ENCODE measurements around the gene CLEC2B.
"Not testable (repeated sequence)": the region's sequence is repeated elsewhere in the genome, so short reads cannot be mapped to it uniquely, and the experiment has no call there.

CLEC2B gene

DNA sequence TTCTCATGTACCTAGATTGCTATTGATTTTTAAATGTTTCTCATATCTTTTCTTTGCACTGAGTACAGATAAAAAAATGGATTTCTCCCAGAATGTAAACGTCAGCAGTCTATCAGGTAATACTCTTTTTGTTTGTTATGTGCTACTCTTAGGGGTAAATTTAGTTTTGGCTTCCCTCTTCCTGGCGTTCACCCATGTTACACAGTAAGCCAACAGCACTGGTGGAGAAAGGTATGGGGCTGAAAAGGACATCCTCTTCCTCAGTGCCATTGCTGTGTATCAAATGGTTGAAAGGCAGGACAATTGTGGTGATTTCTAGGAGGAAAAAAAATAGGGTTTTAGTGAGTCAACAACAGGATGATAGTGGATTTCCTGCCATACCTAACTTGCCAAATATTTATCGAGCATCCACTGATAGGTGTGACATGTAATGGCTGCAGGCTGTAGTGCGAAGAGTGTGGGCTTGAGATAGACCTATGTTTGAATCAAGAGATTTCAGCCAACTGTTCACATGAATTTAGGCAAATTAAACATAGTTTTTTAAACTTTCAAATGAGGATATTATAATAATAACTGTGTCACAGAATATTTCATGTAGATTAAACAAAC lies 19.6 kb upstream of the CLEC2B start:
- H3K9me3 Mint-ChIP-seq = no peaks in the 10 kb centered on the region
- peaks cover 6 to 11% of the 10 kb centered on the region in 2 donors for H3K4me1 Mint-ChIP-seq (ENCODE audit: low read depth in 2 of 2)
- ATAC-seq (replicated peaks) = peak; percentile 72
- peak overlapping the region in 1 of 2 donors; percentile 22 for H3K4me3 Mint-ChIP-seq
- peaks cover 5% of the 10 kb centered on the region for H3K36me3 Mint-ChIP-seq (ENCODE audit: insufficient read depth)
- H3K27ac Mint-ChIP-seq = peak overlapping the region; percentile 74 to 83
- H3K27me3 Mint-ChIP-seq = no peaks in the 10 kb centered on the region
- DNase-seq = no peak

DNA sequence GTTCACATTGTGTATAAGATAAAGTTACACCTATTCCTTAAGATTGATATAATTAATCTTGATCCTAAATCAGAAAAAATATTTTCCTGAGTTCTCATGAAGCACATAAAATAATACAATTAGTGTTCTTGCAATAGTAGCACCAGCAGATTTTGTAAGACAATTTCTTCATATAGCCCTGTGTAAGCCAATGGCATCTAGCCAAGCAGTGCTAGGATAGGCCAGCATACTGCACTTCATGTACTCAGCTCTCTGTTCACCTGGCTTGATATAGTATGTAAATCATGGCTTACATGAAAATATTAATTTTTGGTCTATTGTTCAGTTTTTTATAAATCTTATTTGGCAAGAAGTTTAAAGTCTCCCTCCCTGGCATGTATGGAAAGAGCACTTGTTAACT lies 14.0 kb upstream of the CLEC2B start:
- Mint-ChIP-seq H3K27ac (no peak overlapping the region), H3K27me3 (no peaks in the 10 kb centered on the region), H3K4me1 (ENCODE audit: low read depth in 2 of 2) (peaks cover 2 to 4% of the 10 kb centered on the region in 2 donors), H3K9me3 (no peaks in the 10 kb centered on the region), H3K36me3 (ENCODE audit: insufficient read depth) (no peaks in the 10 kb centered on the region), H3K4me3 (no peak overlapping the region)
- ATAC-seq (replicated peaks) (no peak), DNase-seq (no peak)

- Mint-ChIP-seq H3K4me1 (ENCODE audit: low read depth in 2 of 2) (peaks cover 2 to 4% of the 10 kb centered on the region in 2 donors), H3K27ac (no peak overlapping the region), H3K9me3 (no peaks in the 10 kb centered on the region), H3K4me3 (no peak overlapping the region), H3K27me3 (no peaks in the 10 kb centered on the region), H3K36me3 (ENCODE audit: insufficient read depth) (no peaks in the 10 kb centered on the region)
- DNase-seq (no peak), ATAC-seq (replicated peaks) (no peak)
These were observed 12.8 kb upstream of the CLEC2B start for GRCh38 chr12:9881988-9882387.

GRCh38 chr12:9881246-9881645 lies 12.1 kb upstream of the CLEC2B start, which contains the start of gene KLRF2:
Gene KLRF2 (plus strand): TSS chr12:9881489. CDS start chr12:9881596, 107 bp downstream.
- Mint-ChIP-seq H3K27ac (no peak within 1 kb of the TSS), H3K27me3 (no peaks in the 10 kb centered on the region), H3K9me3 (no peaks in the 10 kb centered on the region), H3K4me3 (no peak within 1 kb of the TSS), H3K4me1 (ENCODE audit: low read depth in 2 of 2) (peaks cover 2 to 4% of the 10 kb centered on the region in 2 donors), H3K36me3 (ENCODE audit: insufficient read depth) (no peaks in the 10 kb centered on the region)
- no peak for DNase-seq
- ATAC-seq (replicated peaks) = no peak

DNA sequence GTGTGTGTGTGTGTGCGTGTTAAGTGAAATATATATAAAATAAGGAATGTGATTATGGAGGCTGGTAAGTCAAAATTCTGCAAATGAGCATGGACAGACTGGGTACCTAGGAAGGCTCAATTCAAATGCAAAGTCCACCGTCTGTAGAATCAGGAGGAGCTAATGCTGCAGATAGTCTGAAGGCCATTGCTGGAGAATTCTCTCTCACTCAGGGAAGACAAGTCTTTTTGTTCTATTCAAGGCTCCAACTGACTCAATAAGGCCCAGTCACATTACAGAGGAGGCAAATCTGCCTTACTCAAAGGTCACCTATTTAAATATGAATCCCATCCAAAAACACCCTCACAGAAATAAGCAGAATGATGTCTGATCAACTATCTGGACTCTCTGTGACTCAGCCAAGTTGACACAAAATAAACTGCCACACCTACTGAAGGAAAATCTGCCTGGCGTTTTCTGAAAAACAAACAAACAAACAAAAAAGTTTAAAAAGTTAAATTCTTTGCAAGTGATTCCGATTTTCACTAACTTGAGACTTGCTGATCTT lies 11.5 kb upstream of the CLEC2B start:
- Mint-ChIP-seq H3K4me3 (no peak overlapping the region), H3K9me3 (no peaks in the 10 kb centered on the region), H3K27me3 (no peaks in the 10 kb centered on the region), H3K27ac (no peak overlapping the region), H3K4me1 (ENCODE audit: low read depth in 2 of 2) (peaks cover 2 to 4% of the 10 kb centered on the region in 2 donors), H3K36me3 (ENCODE audit: insufficient read depth) (no peaks in the 10 kb centered on the region)
- DNase-seq = no peak
- no peak for ATAC-seq (replicated peaks)

DNA sequence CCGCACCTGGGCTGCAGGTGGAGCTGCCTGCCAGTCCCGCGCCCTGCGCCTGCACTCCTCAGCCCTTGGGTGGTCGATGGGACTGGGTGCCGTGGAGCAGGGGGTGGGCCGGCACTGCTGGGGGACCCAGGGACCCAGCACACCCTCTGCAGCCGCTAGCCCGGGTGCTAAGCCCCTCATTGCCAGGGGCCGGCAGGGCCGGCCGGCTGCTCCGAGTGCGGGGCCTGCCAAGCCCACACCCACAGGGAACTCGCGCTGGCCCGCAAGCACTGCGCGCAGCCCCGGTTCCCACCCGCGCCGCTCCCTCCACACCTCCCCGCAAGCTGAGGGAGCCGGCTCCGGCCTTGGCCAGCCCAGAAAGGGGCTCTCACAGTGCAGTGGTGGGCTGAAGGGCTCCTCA lies 7.0 kb upstream of the CLEC2B start:
- not testable (repeated sequence) for H3K27ac Mint-ChIP-seq; ATAC-seq (replicated peaks); H3K4me3 Mint-ChIP-seq; DNase-seq; H3K27me3 Mint-ChIP-seq; H3K9me3 Mint-ChIP-seq; H3K36me3 Mint-ChIP-seq (ENCODE audit: insufficient read depth); H3K4me1 Mint-ChIP-seq (ENCODE audit: low read depth in 2 of 2)

GRCh38 chr12:9872742-9873141 lies 3.6 kb upstream of the CLEC2B start:
- Mint-ChIP-seq H3K4me1 (ENCODE audit: low read depth in 2 of 2) (peaks cover 4 to 18% of the 10 kb centered on the region in 2 donors), H3K9me3 (no peaks in the 10 kb centered on the region), H3K4me3 (no peak overlapping the region), H3K27ac (no peak overlapping the region), H3K27me3 (no peaks in the 10 kb centered on the region), H3K36me3 (ENCODE audit: insufficient read depth) (peaks cover 12% of the 10 kb centered on the region)
- no peak for DNase-seq
- no peak for ATAC-seq (replicated peaks)

GRCh38 chr12:9872162-9872561 lies 3.0 kb upstream of the CLEC2B start:
- H3K36me3 Mint-ChIP-seq (ENCODE audit: insufficient read depth) = peaks cover 16% of the 10 kb centered on the region
- no peak for DNase-seq
- no peaks in the 10 kb centered on the region for H3K9me3 Mint-ChIP-seq
- no peak overlapping the region for H3K27ac Mint-ChIP-seq
- peaks cover 4 to 18% of the 10 kb centered on the region in 2 donors for H3K4me1 Mint-ChIP-seq (ENCODE audit: low read depth in 2 of 2)
- no peaks in the 10 kb centered on the region for H3K27me3 Mint-ChIP-seq
- H3K4me3 Mint-ChIP-seq = no peak overlapping the region
- ATAC-seq (replicated peaks) = no peak

- Mint-ChIP-seq H3K27me3 (no peaks in the 10 kb centered on the region), H3K9me3 (no peaks in the 10 kb centered on the region), H3K36me3 (ENCODE audit: insufficient read depth) (peaks cover 26% of the 10 kb centered on the region), H3K27ac (peak overlapping the region; percentile 95 to 100), H3K4me1 (ENCODE audit: low read depth in 2 of 2) (peaks cover 6 to 22% of the 10 kb centered on the region in 2 donors), H3K4me3 (peak overlapping the region; percentile 83 to 99)
- ATAC-seq (replicated peaks) = no peak
- DNase-seq = no peak
These were observed 1.2 kb upstream of the CLEC2B start for GRCh38 chr12:9870286-9870866.

GRCh38 chr12:9868951-9869306 lies 225 bp downstream of the CLEC2B start:
- peaks cover 0 to under 1% of the 10 kb centered on the region in 2 donors for H3K9me3 Mint-ChIP-seq
- peak overlapping the region; percentile 95 to 100 for H3K27ac Mint-ChIP-seq
- DNase-seq (no peak), ATAC-seq (replicated peaks) (no peak)
- peaks cover 26% of the 10 kb centered on the region for H3K36me3 Mint-ChIP-seq (ENCODE audit: insufficient read depth)
- no peaks in the 10 kb centered on the region for H3K27me3 Mint-ChIP-seq
- H3K4me1 Mint-ChIP-seq (ENCODE audit: low read depth in 2 of 2) = peaks cover 11 to 35% of the 10 kb centered on the region in 2 donors
- peak overlapping the region; percentile 83 to 99 for H3K4me3 Mint-ChIP-seq

DNA sequence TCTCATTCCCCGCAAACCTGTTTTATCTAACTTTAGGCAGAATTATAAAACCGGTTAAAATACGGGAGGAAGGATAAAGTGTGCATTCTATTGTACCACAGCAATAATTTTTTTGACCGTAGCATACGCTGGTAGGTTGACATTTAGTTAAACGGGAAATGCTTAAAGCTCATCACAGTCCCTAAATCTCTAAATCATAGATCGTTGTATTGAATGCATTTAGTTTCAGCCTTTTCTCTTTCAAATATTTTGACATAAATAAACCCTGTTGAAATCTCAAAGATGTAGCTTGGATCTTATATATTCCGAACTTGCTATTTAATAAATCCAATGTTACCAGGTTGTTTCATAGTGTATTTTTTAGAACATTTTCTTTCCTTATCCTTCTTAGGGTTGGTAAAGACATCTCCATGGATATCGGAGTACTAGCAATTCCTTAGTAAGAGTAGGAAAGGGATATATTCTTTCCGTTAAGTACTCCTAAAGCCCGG lies 798 bp downstream of the CLEC2B start:
- peak overlapping the region; percentile 95 to 100 for H3K27ac Mint-ChIP-seq
- H3K9me3 Mint-ChIP-seq = peaks cover 5% of the 10 kb centered on the region in 2 donors
- H3K4me1 Mint-ChIP-seq (ENCODE audit: low read depth in 2 of 2) = peaks cover 16 to 41% of the 10 kb centered on the region in 2 donors
- no peak for DNase-seq
- no peaks in the 10 kb centered on the region for H3K27me3 Mint-ChIP-seq
- peak overlapping the region; percentile 83 to 99 for H3K4me3 Mint-ChIP-seq
- ATAC-seq (replicated peaks) = no peak
- H3K36me3 Mint-ChIP-seq (ENCODE audit: insufficient read depth) = peaks cover 30% of the 10 kb centered on the region

- H3K4me1 Mint-ChIP-seq (ENCODE audit: low read depth in 2 of 2) = peaks cover 24 to 49% of the 10 kb centered on the region in 2 donors
- DNase-seq = no peak
These were observed 1.6 kb downstream of the CLEC2B start for GRCh38 chr12:9867531-9867930.

GRCh38 chr12:9866860-9867269 lies 2.3 kb downstream of the CLEC2B start:
- Mint-ChIP-seq H3K27me3 (no peaks in the 10 kb centered on the region), H3K9me3 (peaks cover 5 to 14% of the 10 kb centered on the region in 2 donors), H3K4me3 (peak overlapping the region; percentile 83 to 99), H3K27ac (peak overlapping the region; percentile 90 to 95), H3K36me3 (ENCODE audit: insufficient read depth) (peaks cover 39% of the 10 kb centered on the region), H3K4me1 (ENCODE audit: low read depth in 2 of 2) (peaks cover 25 to 51% of the 10 kb centered on the region in 2 donors)
- ATAC-seq (replicated peaks) = no peak
- DNase-seq = no peak

More at GRCh38 chr12:9867531-9867930, 1.6 kb downstream of the CLEC2B start:
- Mint-ChIP-seq H3K9me3 (peaks cover 5 to 13% of the 10 kb centered on the region in 2 donors), H3K36me3 (ENCODE audit: insufficient read depth) (peaks cover 38% of the 10 kb centered on the region), H3K27me3 (no peaks in the 10 kb centered on the region), H3K4me3 (peak overlapping the region; percentile 83 to 99), H3K27ac (peak overlapping the region; percentile 90 to 95)
- ATAC-seq (replicated peaks) = no peak
